Activated B cell treated with CpG ODN at 0.5 μM for 24 hours (primary cell): Measurements from ENCODE around the gene G3BP2. TPM values are rescaled to one million over a fixed set of nuclear protein-coding genes. Genes with fewer than 3 reads are reported as not detected.

Experiments
- ATAC-seq: fragments of 200-7000 bp; cut with Tn5 transposase; one replicate; pipeline ENCODE4 v1.10.0; 2021; ENCODE audit warnings: low read depth, mild to moderate bottlenecking, moderate library complexity
- CTCF ChIA-PET: fragments of 350-600 bp; sonication (Branson Sonifier 250); formaldehyde crosslinking; loops from one replicate; lab custom pipeline; 2021; ENCODE audit warnings: antibody characterized with exemption; lab: Charles Lee
- POLR2A ChIA-PET: fragments of 350-600 bp; sonication (Branson Sonifier 250); formaldehyde crosslinking; loops from one replicate; lab custom pipeline; 2021; ENCODE audit warnings: antibody characterized with exemption; lab: Charles Lee
- DNase-seq: peaks from one replicate; pipeline ENCODE4 v3.0.0; 2022
- H3K27ac Mint-ChIP-seq: one replicate; pipeline ENCODE4 v1.8.0; 2020; ENCODE audit warnings: mixed read lengths
- H3K27me3 Mint-ChIP-seq: one replicate; pipeline ENCODE4 v1.8.0; 2021; ENCODE audit warnings: mixed read lengths
- H3K36me3 Mint-ChIP-seq: one replicate; pipeline ENCODE4 v1.8.0; 2021; ENCODE audit warnings: low read depth, mixed read lengths
- H3K4me1 Mint-ChIP-seq: one replicate; pipeline ENCODE4 v1.8.0; 2021; ENCODE audit warnings: mixed read lengths
- H3K4me3 Mint-ChIP-seq: one replicate; pipeline ENCODE4 v1.8.0; 2020; ENCODE audit warnings: mild to moderate bottlenecking, mixed read lengths
- H3K9me3 Mint-ChIP-seq: one replicate; pipeline ENCODE4 v1.8.0; 2020; ENCODE audit warnings: mixed read lengths
- CTCF ChIP-seq: fragments of 200-600 bp; IDR thresholded peaks from one replicate; pipeline ENCODE4 v1.8.0; 2022; ENCODE audit warnings: antibody characterized with exemption, mild to moderate bottlenecking
- intact Hi-C: fragments of 100-400 bp; cut with micrococcal nuclease; formaldehyde crosslinking; loops from one replicate; pipeline ENCODE4 v1.15.1; 2024
- total RNA-seq: library from RNA; stranded (reverse); gene quantifications from 2 replicates; pipeline ENCODE4 v1.2.3, GENCODE V29; 2022

Gene G3BP2
- total RNA-seq, 1 donor from 2014 or later: 103 TPM

GRCh38 chr4:75629239-75629638 lies 44.0 kb downstream of the G3BP2 start:
- no peak for ATAC-seq
- intact Hi-C loops: no loop called here
- Mint-ChIP-seq H3K27me3 (no peaks in the 10 kb centered on the region), H3K27ac (no peak overlapping the region), H3K4me3 (no peak overlapping the region), H3K9me3 (no peaks in the 10 kb centered on the region), H3K36me3 (no peaks in the 10 kb centered on the region), H3K4me1 (peaks cover 8% of the 10 kb centered on the region)
- CTCF ChIA-PET: no interaction called here
- TF ChIP-seq CTCF: no peak
- DNase-seq: no peak
- POLR2A ChIA-PET: interaction anchor here (1.5 kb wide), 1 partner anchor 95 kb away, joined by 8 read pairs; the partner anchor contains the start of gene USO1

DNA sequence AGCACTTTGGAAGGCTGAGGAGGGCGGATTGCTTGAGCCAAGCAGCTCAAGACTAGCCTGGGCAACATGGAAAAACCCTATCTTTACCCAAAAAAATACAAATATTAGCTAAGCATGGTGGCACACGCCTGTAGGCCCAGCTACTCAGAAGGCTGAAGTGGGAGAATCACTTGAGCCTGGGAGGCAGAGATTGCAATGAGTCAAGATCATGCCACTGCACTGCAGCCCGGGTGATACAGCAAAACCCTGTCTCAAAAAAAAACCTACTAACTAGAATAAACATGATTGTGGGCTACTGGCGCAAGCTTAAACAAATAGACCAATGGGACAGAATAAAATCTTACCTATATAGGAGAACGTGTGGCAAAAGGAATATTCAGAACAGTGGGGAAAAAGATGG lies 50.2 kb downstream of the G3BP2 start:
- Mint-ChIP-seq H3K27ac (no peak overlapping the region), H3K9me3 (no peaks in the 10 kb centered on the region), H3K27me3 (no peaks in the 10 kb centered on the region), H3K4me3 (no peak overlapping the region), H3K4me1 (no peaks in the 10 kb centered on the region), H3K36me3 (no peaks in the 10 kb centered on the region)
- ATAC-seq (no peak), DNase-seq (no peak)
- ChIA-PET POLR2A (no interaction called here), CTCF (no interaction called here)
- no peak for TF ChIP-seq CTCF
- intact Hi-C loops: no loop called here

DNA sequence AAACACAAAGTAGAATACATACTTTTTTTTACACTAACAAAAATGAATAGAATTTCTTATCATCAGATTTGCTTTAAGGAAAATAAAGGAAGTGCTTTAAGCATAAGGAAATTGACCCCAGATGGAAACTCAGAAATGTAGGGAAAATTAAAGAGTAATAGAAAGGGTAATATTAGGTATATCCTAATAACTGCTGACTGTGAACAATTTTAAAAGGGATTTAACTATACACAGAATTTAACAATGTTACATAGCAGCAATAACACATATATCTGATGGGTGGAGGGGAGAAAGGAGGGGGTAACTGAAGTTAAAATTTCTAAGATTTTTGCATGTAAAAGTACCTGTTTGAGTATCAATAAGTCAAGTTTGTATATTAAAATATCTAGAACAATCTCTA lies 51.5 kb downstream of the G3BP2 start:
- no peak for TF ChIP-seq CTCF
- no peak overlapping the region for H3K4me3 Mint-ChIP-seq
- DNase-seq (no peak), ATAC-seq (no peak)
- H3K27ac Mint-ChIP-seq: no peak overlapping the region
- H3K9me3 Mint-ChIP-seq: no peaks in the 10 kb centered on the region
- H3K36me3 Mint-ChIP-seq: no peaks in the 10 kb centered on the region
- intact Hi-C loops: no loop called here
- H3K27me3 Mint-ChIP-seq: no peaks in the 10 kb centered on the region
- POLR2A ChIA-PET: no interaction called here
- no peaks in the 10 kb centered on the region for H3K4me1 Mint-ChIP-seq
- CTCF ChIA-PET: no interaction called here

DNA sequence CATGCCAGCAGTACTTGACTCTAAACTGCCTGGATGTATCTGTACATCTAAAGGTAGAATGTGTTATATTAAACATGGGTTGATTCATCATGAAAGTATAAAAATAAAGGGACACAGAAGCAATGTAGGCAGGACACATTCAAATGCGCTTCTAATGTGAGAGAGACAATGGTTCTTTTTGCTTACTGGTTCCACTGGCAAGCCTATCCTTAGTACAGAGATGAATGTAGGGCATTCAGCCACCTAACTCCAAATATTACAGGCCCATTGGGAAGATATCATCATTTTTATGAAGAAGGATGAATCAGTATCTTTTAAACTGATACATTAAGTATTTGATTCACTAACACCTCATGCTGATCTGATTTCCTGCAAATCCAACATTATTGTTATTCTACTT lies 60.9 kb downstream of the G3BP2 start:
- TF ChIP-seq CTCF: no peak
- no peak for DNase-seq

GRCh38 chr4:75605928-75606327 lies 67.3 kb downstream of the G3BP2 start:
- no peak for TF ChIP-seq CTCF
- no peak for DNase-seq
- Mint-ChIP-seq H3K9me3 (no peaks in the 10 kb centered on the region), H3K4me3 (no peak overlapping the region), H3K27me3 (peaks cover 7% of the 10 kb centered on the region), H3K4me1 (no peaks in the 10 kb centered on the region), H3K36me3 (no peaks in the 10 kb centered on the region), H3K27ac (no peak overlapping the region)
- no peak for ATAC-seq
- POLR2A ChIA-PET: no interaction called here
- CTCF ChIA-PET: no interaction called here
- intact Hi-C loops: no loop called here

More for the DNA sequence above, 60.9 kb downstream of the G3BP2 start:
- peaks cover 4% of the 10 kb centered on the region for H3K4me1 Mint-ChIP-seq
- no peak overlapping the region for H3K4me3 Mint-ChIP-seq
- ChIA-PET CTCF (no interaction called here), POLR2A (no interaction called here)
- intact Hi-C loops: no loop called here
- no peaks in the 10 kb centered on the region for H3K9me3 Mint-ChIP-seq
- no peak for ATAC-seq
- no peaks in the 10 kb centered on the region for H3K27me3 Mint-ChIP-seq
- H3K27ac Mint-ChIP-seq: no peak overlapping the region
- no peaks in the 10 kb centered on the region for H3K36me3 Mint-ChIP-seq
